Endothelial cell of umbilical vein (primary cell): ENCODE measurements around the gene UBE2E2. TPM values are rescaled to one million over a fixed set of nuclear protein-coding genes. Genes with fewer than 3 reads are reported as not detected.

Source experiments
- BruUV-seq: library from RNA; stranded (reverse); fragments of 400-500 nt; replicated peaks from 2 replicates; lab custom pipeline; 2021; lab: Mats Ljungman, UMichigan
- CTCF ChIA-PET: fragments of 300-600, 350-600 bp; sonication (Branson Sonifier 250); formaldehyde crosslinking; loops from one replicate; lab custom pipeline; 2021; ENCODE audit warnings: antibody characterized with exemption, inconsistent platforms; lab: Charles Lee
- POLR2A ChIA-PET: fragments of 300-600, 350-600 bp; sonication (Branson Sonifier 250); formaldehyde crosslinking; loops from one replicate; lab custom pipeline; 2021; ENCODE audit warnings: antibody characterized with exemption, inconsistent platforms; lab: Charles Lee
- DNase-seq: peaks from one replicate; pipeline ENCODE4 v3.0.0-alpha.2; 2011; ENCODE audit warnings: low read depth, low spot score
- FAIRE-seq: peaks from 2 replicates; lab custom pipeline; 2011; peaks lifted over from hg19 to GRCh38; lab: Jason Lieb, UNC
- H2AFZ ChIP-seq: 2 replicates; pipeline ENCODE4 v1.6.0; 2012; ENCODE audit warnings: low read depth, low read length, control low read depth, inconsistent platforms
- H3K27ac ChIP-seq: 2 replicates; pipeline ENCODE4 v1.5.1; 2011; ENCODE audit warnings: low read depth, mild to moderate bottlenecking, control low read depth, low read length, moderate library complexity; ENCODE audit not compliant: insufficient read depth
- H3K27me3 ChIP-seq, 2 experiments: 2 replicates each; pipeline versions ENCODE4 v1.6.0 to v1.6.1; 2011; ENCODE audit warnings: low read length in 2 of 2, mixed read lengths in 1 of 2; ENCODE audit not compliant: control insufficient read depth in 2 of 2, insufficient read depth in 2 of 2
- H3K36me3 ChIP-seq, 2 experiments: 2 replicates in 1 of 2; 3 replicates in 1 of 2; pipeline ENCODE4 v1.5.1; 2011; ENCODE audit warnings: low read length in 2 of 2, mild to moderate bottlenecking in 1 of 2, moderate library complexity in 1 of 2; ENCODE audit not compliant: control insufficient read depth in 2 of 2, insufficient read depth in 2 of 2; ENCODE audit errors: extremely low read depth in 1 of 2
- H3K4me1 ChIP-seq: 3 replicates; pipeline ENCODE4 v1.5.1; 2011; ENCODE audit warnings: mild to moderate bottlenecking, low read length; ENCODE audit not compliant: control insufficient read depth, insufficient read depth; ENCODE audit errors: extremely low read depth
- H3K4me2 ChIP-seq: 2 replicates; pipeline ENCODE4 v1.6.1; 2011; ENCODE audit warnings: low read length, control low read depth, mixed read lengths; ENCODE audit not compliant: insufficient read depth
- H3K4me3 ChIP-seq, 3 experiments: fragments of 200-600 bp in 1 of 3; sonication (generic), shearing (Covaris generic) in 1 of 3; replicated peaks in 1 of 3; 2 replicates each; pipeline ENCODE4 v1.5.1; 2011 to 2016; ENCODE audit warnings: control low read depth in 3 of 3, low read length in 3 of 3, mild to moderate bottlenecking in 2 of 3, inconsistent platforms in 1 of 3, low read depth in 1 of 3, moderate library complexity in 1 of 3; ENCODE audit not compliant: insufficient read depth in 1 of 3
- H3K79me2 ChIP-seq: 2 replicates; pipeline ENCODE4 v1.6.0; 2012; ENCODE audit warnings: low read length, inconsistent platforms; ENCODE audit not compliant: control insufficient read depth, insufficient read depth
- H3K9ac ChIP-seq: replicated peaks from 2 replicates; pipeline ENCODE3; 2011; ENCODE audit warnings: low read length, control low read depth; ENCODE audit not compliant: insufficient read depth; ENCODE audit errors: extremely low read depth
- H3K9me1 ChIP-seq: replicated peaks from 3 replicates; pipeline ENCODE4 v1.6.0; 2011; ENCODE audit warnings: mild to moderate bottlenecking, low read length; ENCODE audit not compliant: control insufficient read depth, insufficient read depth; ENCODE audit errors: extremely low read depth
- H3K9me3 ChIP-seq: replicated peaks from 2 replicates; pipeline ENCODE4 v1.5.1; 2012; ENCODE audit warnings: low read length, inconsistent platforms; ENCODE audit not compliant: control insufficient read depth, insufficient read depth
- H4K20me1 ChIP-seq: replicated peaks from 2 replicates; pipeline ENCODE3; 2011; ENCODE audit warnings: mild to moderate bottlenecking, low read length; ENCODE audit not compliant: control insufficient read depth, insufficient read depth; ENCODE audit errors: extremely low read depth
- CTCF ChIP-seq, 2 donors: IDR thresholded peaks; 1 replicate in 1 of 2; 2 replicates in 1 of 2; pipeline ENCODE4 v1.5.1; 2011; ENCODE audit warnings: low read length in 2 of 2, mild to moderate bottlenecking in 2 of 2, moderate library complexity in 2 of 2, control low read depth in 1 of 2, inconsistent platforms in 1 of 2, low read depth in 1 of 2; ENCODE audit not compliant: insufficient read depth in 1 of 2; ENCODE audit errors: extremely low read depth in 1 of 2
- EZH2 ChIP-seq: IDR thresholded peaks from 2 replicates; pipeline ENCODE4 v1.6.1; 2012; ENCODE audit warnings: borderline replicate concordance, low read depth, mild to moderate bottlenecking, moderate library complexity, low read length, inconsistent platforms; ENCODE audit not compliant: severe bottlenecking
- FOS ChIP-seq: IDR thresholded peaks from 2 replicates; pipeline ENCODE4 v1.6.1; 2011; ENCODE audit warnings: mild to moderate bottlenecking, low read length, moderate library complexity, borderline replicate concordance; ENCODE audit not compliant: insufficient read depth
- GATA2 ChIP-seq: IDR thresholded peaks from 2 replicates; pipeline ENCODE4 v1.7.0; 2011; ENCODE audit warnings: low read depth, mild to moderate bottlenecking, moderate library complexity, mixed read lengths, low read length; ENCODE audit not compliant: insufficient read length, insufficient read depth
- JUN ChIP-seq: IDR thresholded peaks from 2 replicates; pipeline ENCODE4 v1.6.1; 2011; ENCODE audit warnings: borderline replicate concordance, low read depth; ENCODE audit not compliant: insufficient read length, insufficient read depth
- MYC ChIP-seq: IDR thresholded peaks from one replicate; pipeline ENCODE4 v1.6.1; 2011; ENCODE audit warnings: mild to moderate bottlenecking, low read depth, low read length
- POLR2A ChIP-seq: IDR thresholded peaks from 2 replicates; pipeline ENCODE4 v1.6.1; 2012; ENCODE audit warnings: low read depth, mild to moderate bottlenecking, control low read depth, low read length
- POLR2AphosphoS5 ChIP-seq: IDR thresholded peaks from 2 replicates; pipeline ENCODE4 v1.6.1; 2012; ENCODE audit warnings: low read depth, mild to moderate bottlenecking, control low read depth, low read length, moderate library complexity; ENCODE audit not compliant: insufficient read depth
- dilution Hi-C: fragments of 300-500 bp; cut with MboI; formaldehyde crosslinking; loops from one replicate; pipeline ENCODE4 v1.15.0; 2019; ENCODE audit warnings: low sequenced_read_pairs; ENCODE audit not compliant: extremely low pct_ligation_motif_present
- intact Hi-C: fragments of 100-400 bp; cut with micrococcal nuclease; formaldehyde crosslinking; loops from one replicate; pipeline ENCODE4 v1.10.0; 2022
- polyA plus RNA-seq, 4 experiments: library from polyadenylated mRNA; depleted of rRNA in 3 of 4; stranded (reverse) in 3 of 4; unstranded in 1 of 4; fragments of >200 nt; gene quantifications; 2 replicates each; pipeline versions ENCODE4 v1.2.1 to v1.2.3, GENCODE V29; 2011 to 2012; ENCODE audit warnings: missing spikeins in 1 of 4
- total RNA-seq: library from RNA; stranded (reverse); gene quantifications from 2 replicates; pipeline ENCODE4 v1.2.3, GENCODE V29; 2021
- TF ChIP-seq, protein P1 (sequence below): IDR thresholded peaks from 2 replicates; pipeline ENCODE4 v1.6.1; 2011; ENCODE audit not compliant: insufficient read depth, insufficient read length

The UBE2E2 gene
- total and polyA plus RNA-seq, 2 donors (not counting 3 experiments of a cell fraction or from before 2014, with no cell fraction given), result 37.0 to 45.4 TPM

DNA sequence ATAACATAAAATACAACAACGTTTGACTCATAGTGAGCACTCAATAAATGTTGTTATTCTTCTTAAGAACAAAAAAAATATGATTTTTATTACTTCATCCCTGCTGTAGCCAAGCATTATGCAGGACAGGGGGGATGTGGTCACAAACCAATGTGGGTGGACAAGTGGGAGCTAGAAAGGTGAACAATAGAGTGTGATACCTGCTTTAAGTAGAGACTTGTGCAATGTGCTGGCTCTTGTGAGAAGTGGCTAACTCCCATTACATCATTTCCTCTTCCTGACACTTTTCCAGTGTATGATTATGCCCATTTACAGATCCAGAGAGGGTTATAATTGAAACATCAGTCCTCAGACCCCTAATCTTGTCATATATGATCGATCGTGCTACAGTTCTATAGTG is 193.6 kb downstream of the UBE2E2 start:
- CTCF ChIA-PET, result interaction anchor here (1.5 kb wide), 1 partner anchor 37 kb away, joined by 4 read pairs; no protein-coding TSS in a partner anchor
- BruUV-seq, result no TSS peak
- DNase-seq, result peak; percentile 24

More for the DNA sequence above, 193.6 kb downstream of the UBE2E2 start:
- TF ChIP-seq, protein P1, sequence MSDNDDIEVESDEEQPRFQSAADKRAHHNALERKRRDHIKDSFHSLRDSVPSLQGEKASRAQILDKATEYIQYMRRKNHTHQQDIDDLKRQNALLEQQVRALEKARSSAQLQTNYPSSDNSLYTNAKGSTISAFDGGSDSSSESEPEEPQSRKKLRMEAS, result no peak
- TF ChIP-seq FOS, result no peak
- TF ChIP-seq MYC, result no peak
- TF ChIP-seq EZH2, result no peak
- TF ChIP-seq POLR2AphosphoS5, result no peak
- no peak for TF ChIP-seq JUN
- TF ChIP-seq CTCF (IDR thresholded peaks at IDR 0.05; ENCODE audit: extremely low read depth in 1 of 2, insufficient read depth in 1 of 2, low read depth in 1 of 2, low read length in 2 of 2), result no peak
- no peak for TF ChIP-seq GATA2
- no peak for TF ChIP-seq POLR2A
- no peaks in the 10 kb centered on the region for H4K20me1 ChIP-seq
- H3K4me1 ChIP-seq, result peaks cover 7% of the 10 kb centered on the region
- no peaks in the 10 kb centered on the region for H3K79me2 ChIP-seq
- peak overlapping the region; percentile 17 for H3K4me2 ChIP-seq
- no peaks in the 10 kb centered on the region for H3K27me3 ChIP-seq
- no peak overlapping the region for H3K4me3 ChIP-seq
- no peak overlapping the region for H2AFZ ChIP-seq
- dilution Hi-C loops, result no loop called here
- no peak for FAIRE-seq
- no peak overlapping the region for H3K27ac ChIP-seq
- intact Hi-C loops, result no loop called here
- H3K36me3 ChIP-seq, result no peaks in the 10 kb centered on the region
- H3K9me1 ChIP-seq, result no peaks in the 10 kb centered on the region
- POLR2A ChIA-PET, result no interaction called here
- H3K9ac ChIP-seq, result no peak overlapping the region
- no peaks in the 10 kb centered on the region for H3K9me3 ChIP-seq
